Panc1 (cell line): ENCODE measurements around the gene SLC38A5. TPM values are rescaled to one million over a fixed set of nuclear protein-coding genes. Genes with fewer than 3 reads are reported as not detected.
"Not testable (repeated sequence)": the region's sequence is repeated elsewhere in the genome, so short reads cannot be mapped to it uniquely, and the experiment has no call there.

ENCODE experiments used
- ATAC-seq: fragments of 200-7000 bp; cut with Tn5 transposase; 2 replicates; pipeline ENCODE4 v1.9.1; 2020; ENCODE audit warnings: mild to moderate bottlenecking, moderate library complexity
- Bru-seq: library from RNA; stranded (reverse); fragments of 400-500 nt; gene quantifications from one replicate; lab custom pipeline; 2021; lab: Mats Ljungman, UMichigan
- BruChase-seq, 2 experiments: library from RNA; stranded (reverse); fragments of 400-500 nt; gene quantifications; one replicate each; lab custom pipeline; 2021; lab: Mats Ljungman, UMichigan
- BruUV-seq: library from RNA; stranded (reverse); fragments of 400-500 nt; replicated peaks from 2 replicates; lab custom pipeline; 2021; lab: Mats Ljungman, UMichigan
- CTCF ChIA-PET: fragments of 300-600 bp; sonication (Branson Sonifier 250); formaldehyde crosslinking; loops from one replicate; lab custom pipeline; 2022; ENCODE audit warnings: antibody characterized with exemption; lab: Charles Lee
- POLR2A ChIA-PET: fragments of 300-600 bp; sonication (Branson Sonifier 250); formaldehyde crosslinking; loops from one replicate; lab custom pipeline; 2022; ENCODE audit warnings: antibody characterized with exemption; lab: Charles Lee
- DNase-seq: peaks from one replicate; pipeline ENCODE4 v3.0.0-alpha.2; 2010; ENCODE audit warnings: low read depth, low spot score
- H3K27ac ChIP-seq: 2 replicates; pipeline ENCODE4 v1.5.1; 2011; ENCODE audit warnings: mild to moderate bottlenecking, low read length, inconsistent platforms
- H3K27me3 ChIP-seq: fragments of 200-500 bp; sonication (Bioruptor generic); 2 replicates; pipeline ENCODE4 v1.6.0; 2014; ENCODE audit warnings: low read length, inconsistent platforms; ENCODE audit not compliant: control insufficient read depth, insufficient read depth
- H3K36me3 ChIP-seq: fragments of 200-500 bp; sonication (Bioruptor generic); 2 replicates; pipeline ENCODE4 v1.5.1; 2014; ENCODE audit warnings: inconsistent platforms, mild to moderate bottlenecking, low read length, moderate library complexity; ENCODE audit not compliant: control insufficient read depth, insufficient read depth
- H3K4me1 ChIP-seq: 2 replicates; pipeline ENCODE4 v1.5.1; 2011; ENCODE audit warnings: inconsistent platforms, mild to moderate bottlenecking, low read length, moderate library complexity; ENCODE audit not compliant: control insufficient read depth, insufficient read depth
- H3K4me3 ChIP-seq, 2 experiments: 2 replicates each; pipeline ENCODE4 v1.5.1; 2011 to 2012; ENCODE audit warnings: low read depth in 2 of 2, low read length in 2 of 2, mild to moderate bottlenecking in 2 of 2, inconsistent platforms in 1 of 2, moderate library complexity in 1 of 2
- H3K9me3 ChIP-seq: fragments of 200-500 bp; sonication (Bioruptor generic); 2 replicates; pipeline ENCODE4 v1.5.1; 2014; ENCODE audit warnings: low read depth, mild to moderate bottlenecking, inconsistent platforms, low read length, moderate library complexity; ENCODE audit not compliant: control insufficient read depth, insufficient read depth
- CTCF ChIP-seq: fragments of 450-650 bp; IDR thresholded peaks from 2 replicates; pipeline ENCODE4 v1.5.1; 2017; ENCODE audit warnings: mild to moderate bottlenecking
- POLR2AphosphoS5 ChIP-seq: IDR thresholded peaks from 2 replicates; pipeline ENCODE4 v1.6.1; 2012; ENCODE audit warnings: mild to moderate bottlenecking, low read depth, low read length, moderate library complexity
- SIN3A ChIP-seq: IDR thresholded peaks from 2 replicates; pipeline ENCODE4 v1.6.1; 2012; ENCODE audit warnings: low read depth, mild to moderate bottlenecking, low read length, moderate library complexity, borderline replicate concordance; ENCODE audit not compliant: insufficient read depth
- TCF7L2 ChIP-seq: IDR thresholded peaks from 2 replicates; pipeline ENCODE4 v1.6.1; 2011; ENCODE audit warnings: mild to moderate bottlenecking, low read depth, low read length, inconsistent platforms
- in situ Hi-C: cut with HindIII; loops from 2 replicates; pipeline ENCODE4 v1.10.0; 2016; ENCODE audit warnings: low sequenced_read_pairs, low pct_unique_long_range_greater_than_20kb
- intact Hi-C: fragments of 100-400 bp; cut with micrococcal nuclease; formaldehyde crosslinking; loops from one replicate; pipeline ENCODE4 v1.10.0; 2022; ENCODE audit not compliant: unreplicated experiment
- long read RNA-seq: library from polyadenylated mRNA; unstranded; transcript quantifications from one replicate; pipeline ENCODE4 v2.0.0, GENCODE V29; 2021; ENCODE audit not compliant: unreplicated experiment
- polyA plus RNA-seq: library from polyadenylated mRNA; unstranded; fragments of >200 nt; gene quantifications from one replicate; pipeline ENCODE4 v1.2.1, GENCODE V29; 2012; ENCODE audit warnings: missing spikeins; ENCODE audit not compliant: insufficient read length
- total RNA-seq: library from RNA; stranded (reverse); gene quantifications from one replicate; pipeline ENCODE4 v1.2.1, GENCODE V29; 2021; ENCODE audit not compliant: unreplicated experiment
- TF ChIP-seq, protein P1 (sequence below), 2 experiments: IDR thresholded peaks; 2 replicates each; pipeline ENCODE4 v1.6.1; 2011 to 2012; ENCODE audit warnings: low read depth in 2 of 2, control low read depth in 1 of 2, low read length in 1 of 2, mild to moderate bottlenecking in 1 of 2, moderate library complexity in 1 of 2; ENCODE audit not compliant: insufficient read depth in 1 of 2

SLC38A5 gene
- total RNA-seq (1.1 TPM), Bru-seq, nascent RNA (percentile 18 among the genes with signal in this experiment), BruChase-seq, experiment 1, labeled RNA remaining after a 2-hour chase (percentile 22 among the genes with signal in this experiment), BruChase-seq, experiment 2, labeled RNA remaining after a 6-hour chase (percentile 30 among the genes with signal in this experiment)
- 0.45 TPM for polyA plus RNA-seq
- long read RNA-seq, result 0 reads

DNA sequence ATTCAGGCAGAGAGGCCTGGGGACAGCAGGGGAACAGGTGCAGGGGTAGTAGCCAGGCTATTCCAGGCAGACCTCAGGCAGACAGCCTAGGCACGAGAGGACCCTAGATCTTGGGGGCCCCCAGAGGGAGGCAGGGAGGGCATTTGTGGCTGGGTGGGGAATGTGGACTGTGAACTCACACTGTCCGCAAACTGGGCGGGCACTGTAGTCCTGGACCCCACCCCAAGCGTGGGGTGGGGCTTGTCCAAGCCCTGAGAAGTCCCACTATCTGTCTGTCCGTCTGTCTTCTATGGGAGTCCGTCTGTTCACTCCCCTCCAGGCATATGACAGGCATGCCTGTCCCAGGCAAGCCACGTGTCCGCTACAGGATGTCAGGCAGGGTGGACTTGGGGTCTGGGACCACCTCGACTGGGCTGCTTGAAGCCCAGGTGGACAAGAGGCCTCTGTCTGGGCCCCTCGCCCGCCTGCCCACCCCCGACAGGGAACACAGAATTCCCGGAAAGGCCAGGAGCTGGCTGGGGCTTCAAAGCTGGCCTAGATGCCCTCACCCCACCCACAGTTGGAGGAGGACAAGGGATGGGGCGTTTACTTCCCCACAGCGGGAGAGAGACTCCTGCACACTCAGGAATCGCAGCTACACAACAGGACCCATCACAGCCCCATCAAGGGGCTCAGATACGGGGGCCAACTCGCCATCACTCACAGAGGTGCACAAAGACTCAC lies at the start of gene SLC38A5:
Gene SLC38A5, minus strand, starts transcription at position 151 of the 723 bp plus-strand sequence. CDS start 2,336 bp downstream, outside the sequence.
- in situ Hi-C loops, result no loop called here
- CTCF ChIA-PET, result no interaction called here
- no peaks in the 10 kb centered on the region for H3K4me1 ChIP-seq
- H3K4me3 ChIP-seq, result no peak within 1 kb of the TSS
- no TSS peak for BruUV-seq
- DNase-seq (no peak), ATAC-seq (no peak)
- no peaks in the 10 kb centered on the region for H3K36me3 ChIP-seq
- no peak for TF ChIP-seq TCF7L2
- no peak for TF ChIP-seq POLR2AphosphoS5
- TF ChIP-seq CTCF, result no peak
- no peak for TF ChIP-seq SIN3A
- TF ChIP-seq, protein P1, sequence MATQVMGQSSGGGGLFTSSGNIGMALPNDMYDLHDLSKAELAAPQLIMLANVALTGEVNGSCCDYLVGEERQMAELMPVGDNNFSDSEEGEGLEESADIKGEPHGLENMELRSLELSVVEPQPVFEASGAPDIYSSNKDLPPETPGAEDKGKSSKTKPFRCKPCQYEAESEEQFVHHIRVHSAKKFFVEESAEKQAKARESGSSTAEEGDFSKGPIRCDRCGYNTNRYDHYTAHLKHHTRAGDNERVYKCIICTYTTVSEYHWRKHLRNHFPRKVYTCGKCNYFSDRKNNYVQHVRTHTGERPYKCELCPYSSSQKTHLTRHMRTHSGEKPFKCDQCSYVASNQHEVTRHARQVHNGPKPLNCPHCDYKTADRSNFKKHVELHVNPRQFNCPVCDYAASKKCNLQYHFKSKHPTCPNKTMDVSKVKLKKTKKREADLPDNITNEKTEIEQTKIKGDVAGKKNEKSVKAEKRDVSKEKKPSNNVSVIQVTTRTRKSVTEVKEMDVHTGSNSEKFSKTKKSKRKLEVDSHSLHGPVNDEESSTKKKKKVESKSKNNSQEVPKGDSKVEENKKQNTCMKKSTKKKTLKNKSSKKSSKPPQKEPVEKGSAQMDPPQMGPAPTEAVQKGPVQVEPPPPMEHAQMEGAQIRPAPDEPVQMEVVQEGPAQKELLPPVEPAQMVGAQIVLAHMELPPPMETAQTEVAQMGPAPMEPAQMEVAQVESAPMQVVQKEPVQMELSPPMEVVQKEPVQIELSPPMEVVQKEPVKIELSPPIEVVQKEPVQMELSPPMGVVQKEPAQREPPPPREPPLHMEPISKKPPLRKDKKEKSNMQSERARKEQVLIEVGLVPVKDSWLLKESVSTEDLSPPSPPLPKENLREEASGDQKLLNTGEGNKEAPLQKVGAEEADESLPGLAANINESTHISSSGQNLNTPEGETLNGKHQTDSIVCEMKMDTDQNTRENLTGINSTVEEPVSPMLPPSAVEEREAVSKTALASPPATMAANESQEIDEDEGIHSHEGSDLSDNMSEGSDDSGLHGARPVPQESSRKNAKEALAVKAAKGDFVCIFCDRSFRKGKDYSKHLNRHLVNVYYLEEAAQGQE (IDR thresholded peaks at IDR 0.05; ENCODE audit: insufficient read depth in 1 of 2, low read depth in 2 of 2, low read length in 1 of 2), result no peak
- H3K27me3 ChIP-seq, result no peaks in the 10 kb centered on the region
- intact Hi-C loops, result no loop called here
- no peaks in the 10 kb centered on the region for H3K9me3 ChIP-seq
- no peak within 1 kb of the TSS for H3K27ac ChIP-seq
- POLR2A ChIA-PET, result no interaction called here

- intact Hi-C loops, in situ Hi-C loops, CTCF ChIA-PET, POLR2A ChIA-PET, H3K27me3 ChIP-seq, BruUV-seq, DNase-seq, H3K9me3 ChIP-seq, ATAC-seq, H3K4me3 ChIP-seq, H3K27ac ChIP-seq, H3K4me1 ChIP-seq, H3K36me3 ChIP-seq: not testable (repeated sequence)
Measured at GRCh38 chrX:48519481-48519880, 49.4 kb upstream of the SLC38A5 start.

GRCh38 chrX:48516987-48517386 lies 46.9 kb upstream of the SLC38A5 start:
- ChIA-PET POLR2A (no interaction called here), CTCF (no interaction called here)
- Histone ChIP-seq H3K27ac (no peak overlapping the region), H3K27me3 (no peaks in the 10 kb centered on the region), H3K4me3 (no peak overlapping the region), H3K4me1 (no peaks in the 10 kb centered on the region), H3K36me3 (no peaks in the 10 kb centered on the region), H3K9me3 (no peaks in the 10 kb centered on the region)
- ATAC-seq, result no peak
- DNase-seq, result no peak
- no TSS peak for BruUV-seq
- intact Hi-C loops (no loop called here), in situ Hi-C loops (no loop called here)
- TF ChIP-seq, protein P1 (IDR thresholded peaks at IDR 0.05; ENCODE audit: insufficient read depth in 1 of 2, low read depth in 2 of 2, low read length in 1 of 2), result no peak
- TF ChIP-seq POLR2AphosphoS5, result no peak
- no peak for TF ChIP-seq SIN3A
- no peak for TF ChIP-seq TCF7L2
- TF ChIP-seq CTCF, result no peak
